HepG2 (cell line): ENCODE data around the gene ADAMTS4. TPM values are rescaled to one million over a fixed set of nuclear protein-coding genes. Genes with fewer than 3 reads are reported as not detected.

Source experiments
- ELF3 ChIP-seq: IDR thresholded peaks from 2 replicates; pipeline ENCODE4 v1.6.1; 2016; ENCODE audit warnings: missing genetic modification reagents, missing compliant biosample characterization
- HHEX ChIP-seq: IDR thresholded peaks from 2 replicates; pipeline ENCODE4 v1.6.1; 2016; ENCODE audit warnings: control low read depth
- LCORL ChIP-seq, 2 experiments: fragments of 450-650 bp in 1 of 2; sonication (generic) in 1 of 2; formaldehyde crosslinking in 1 of 2; IDR thresholded peaks; 2 replicates each; pipeline versions ENCODE4 v1.5.0 to v1.6.1; 2017 to 2020; ENCODE audit warnings: antibody characterized with exemption in 1 of 2, missing genetic modification reagents in 1 of 2
- MXI1 ChIP-seq: IDR thresholded peaks from 3 replicates; pipeline ENCODE4 v1.6.1; 2012; ENCODE audit warnings: low read depth, low read length, inconsistent platforms, borderline replicate concordance
- PAWR ChIP-seq: sonication (generic); formaldehyde crosslinking; IDR thresholded peaks from 2 replicates; pipeline ENCODE4 v1.4.0; 2020; ENCODE audit warnings: missing genetic modification reagents, mild to moderate bottlenecking, borderline replicate concordance
- PLRG1 ChIP-seq: fragments of 450-650 bp; conservative IDR thresholded peaks from 2 replicates; pipeline ENCODE4 v1.6.1; 2016
- SIX1 ChIP-seq: sonication (generic); formaldehyde crosslinking; IDR thresholded peaks from 2 replicates; pipeline ENCODE4 v1.4.0; 2020; ENCODE audit warnings: missing genetic modification reagents, borderline replicate concordance
- TRIM24 ChIP-seq: sonication (generic); formaldehyde crosslinking; IDR thresholded peaks from 2 replicates; pipeline ENCODE4 v1.8.0; 2022; ENCODE audit warnings: mild to moderate bottlenecking, missing genetic modification reagents
- ZNF12 ChIP-seq: sonication (generic); formaldehyde crosslinking; IDR thresholded peaks from 2 replicates; pipeline ENCODE4 v1.5.0; 2020; ENCODE audit warnings: missing genetic modification reagents
- ZNF7 ChIP-seq: IDR thresholded peaks from 2 replicates; pipeline ENCODE4 v1.6.1; 2016; ENCODE audit warnings: missing biosample characterization, missing genetic modification reagents
- polyA plus RNA-seq, 8 experiments: library from polyadenylated mRNA; depleted of rRNA in 3 of 8; stranded (reverse) in 7 of 8; unstranded in 1 of 8; fragments of >200 nt; fragmentation: Illumina TruSeq in 4 of 8; extraction: Trizol in 4 of 8; gene quantifications; 2 replicates each; pipeline versions ENCODE4 v1.2.1 to v1.2.3, GENCODE V29; 2011 to 2016; ENCODE audit warnings: low read depth in 4 of 8, missing spikeins in 1 of 8, mixed read lengths in 1 of 8; ENCODE audit not compliant: insufficient read depth in 1 of 8
- total RNA-seq, 5 experiments: library from RNA; depleted of rRNA; stranded (reverse); fragments of >200 nt; fragmentation: Illumina TruSeq; extraction: Trizol; gene quantifications; 2 replicates each; pipeline ENCODE4 v1.2.3, GENCODE V29; 2016; ENCODE audit warnings: low read depth in 1 of 5
- TF ChIP-seq, protein P1 (sequence below), 2 experiments: fragments of 450-650 bp in 1 of 2; sonication (generic) in 1 of 2; formaldehyde crosslinking in 1 of 2; IDR thresholded peaks; 2 replicates each; pipeline versions ENCODE4 v1.6.1 to v1.8.0; 2016 to 2022; ENCODE audit warnings: antibody characterized with exemption in 1 of 2, mild to moderate bottlenecking in 1 of 2, missing genetic modification reagents in 1 of 2
- TF ChIP-seq, protein P2 (sequence below): sonication (generic); formaldehyde crosslinking; IDR thresholded peaks from 2 replicates; pipeline ENCODE4 v1.5.1; 2020; ENCODE audit warnings: mild to moderate bottlenecking, missing genetic modification reagents, moderate library complexity
- TF ChIP-seq, protein P3 (sequence below): sonication (generic); formaldehyde crosslinking; IDR thresholded peaks from 2 replicates; pipeline ENCODE4 v1.4.0; 2020; ENCODE audit warnings: low read depth, mild to moderate bottlenecking, missing genetic modification reagents

The ADAMTS4 gene
- total and polyA plus RNA-seq, 2 of the 13 experiments (the other 11 are each of a cell fraction or from before 2014, with no cell fraction given) = 0.51 to 1.7 TPM

DNA sequence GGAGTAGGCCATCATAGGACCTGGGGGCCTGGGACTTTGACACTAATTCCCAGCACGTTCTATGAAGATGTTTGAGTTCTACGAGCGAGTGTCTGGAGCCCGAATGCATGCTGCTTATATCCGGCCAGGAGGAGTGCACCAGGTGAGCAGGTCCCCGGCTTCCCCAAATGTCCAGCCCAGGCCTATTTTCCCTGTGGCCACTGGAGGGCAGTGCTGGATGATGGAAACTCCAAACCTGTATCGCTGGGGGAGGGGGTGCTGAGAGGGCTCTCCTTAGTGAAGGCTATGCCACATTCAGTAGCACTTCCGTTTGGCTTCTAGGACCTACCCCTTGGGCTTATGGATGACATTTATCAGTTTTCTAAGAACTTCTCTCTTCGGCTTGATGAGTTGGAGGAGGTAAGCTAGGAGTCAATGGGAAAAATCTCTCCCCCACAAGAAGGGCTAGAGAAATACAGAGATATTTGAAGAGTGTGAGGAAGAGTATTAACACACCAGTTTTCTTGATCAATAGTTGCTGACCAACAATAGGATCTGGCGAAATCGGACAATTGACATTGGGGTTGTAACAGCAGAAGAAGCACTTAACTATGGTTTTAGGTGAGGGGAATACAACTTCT is 11.0 kb upstream of the ADAMTS4 start (continued):
- TF ChIP-seq, protein P1, sequence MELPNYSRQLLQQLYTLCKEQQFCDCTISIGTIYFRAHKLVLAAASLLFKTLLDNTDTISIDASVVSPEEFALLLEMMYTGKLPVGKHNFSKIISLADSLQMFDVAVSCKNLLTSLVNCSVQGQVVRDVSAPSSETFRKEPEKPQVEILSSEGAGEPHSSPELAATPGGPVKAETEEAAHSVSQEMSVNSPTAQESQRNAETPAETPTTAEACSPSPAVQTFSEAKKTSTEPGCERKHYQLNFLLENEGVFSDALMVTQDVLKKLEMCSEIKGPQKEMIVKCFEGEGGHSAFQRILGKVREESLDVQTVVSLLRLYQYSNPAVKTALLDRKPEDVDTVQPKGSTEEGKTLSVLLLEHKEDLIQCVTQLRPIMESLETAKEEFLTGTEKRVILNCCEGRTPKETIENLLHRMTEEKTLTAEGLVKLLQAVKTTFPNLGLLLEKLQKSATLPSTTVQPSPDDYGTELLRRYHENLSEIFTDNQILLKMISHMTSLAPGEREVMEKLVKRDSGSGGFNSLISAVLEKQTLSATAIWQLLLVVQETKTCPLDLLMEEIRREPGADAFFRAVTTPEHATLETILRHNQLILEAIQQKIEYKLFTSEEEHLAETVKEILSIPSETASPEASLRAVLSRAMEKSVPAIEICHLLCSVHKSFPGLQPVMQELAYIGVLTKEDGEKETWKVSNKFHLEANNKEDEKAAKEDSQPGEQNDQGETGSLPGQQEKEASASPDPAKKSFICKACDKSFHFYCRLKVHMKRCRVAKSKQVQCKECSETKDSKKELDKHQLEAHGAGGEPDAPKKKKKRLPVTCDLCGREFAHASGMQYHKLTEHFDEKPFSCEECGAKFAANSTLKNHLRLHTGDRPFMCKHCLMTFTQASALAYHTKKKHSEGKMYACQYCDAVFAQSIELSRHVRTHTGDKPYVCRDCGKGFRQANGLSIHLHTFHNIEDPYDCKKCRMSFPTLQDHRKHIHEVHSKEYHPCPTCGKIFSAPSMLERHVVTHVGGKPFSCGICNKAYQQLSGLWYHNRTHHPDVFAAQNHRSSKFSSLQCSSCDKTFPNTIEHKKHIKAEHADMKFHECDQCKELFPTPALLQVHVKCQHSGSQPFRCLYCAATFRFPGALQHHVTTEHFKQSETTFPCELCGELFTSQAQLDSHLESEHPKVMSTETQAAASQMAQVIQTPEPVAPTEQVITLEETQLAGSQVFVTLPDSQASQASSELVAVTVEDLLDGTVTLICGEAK (IDR thresholded peaks at IDR 0.05) = no peak
- TF ChIP-seq, protein P1 (CRISPR knock-in tag; IDR thresholded peaks at IDR 0.05) = no peak
- TF ChIP-seq ELF3 (CRISPR knock-in tag) = peak; percentile 69; the same call in 1 of the 2 replicates
- no peak for TF ChIP-seq PAWR (CRISPR knock-in tag)
- TF ChIP-seq MXI1 = 0 out of 3 replicates have a peak, but pooled peaks have one; percentile 43
- no peak for TF ChIP-seq ZNF7
- no peak for TF ChIP-seq PLRG1
- no peak for TF ChIP-seq TRIM24 (CRISPR knock-in tag)
- TF ChIP-seq, protein P2, sequence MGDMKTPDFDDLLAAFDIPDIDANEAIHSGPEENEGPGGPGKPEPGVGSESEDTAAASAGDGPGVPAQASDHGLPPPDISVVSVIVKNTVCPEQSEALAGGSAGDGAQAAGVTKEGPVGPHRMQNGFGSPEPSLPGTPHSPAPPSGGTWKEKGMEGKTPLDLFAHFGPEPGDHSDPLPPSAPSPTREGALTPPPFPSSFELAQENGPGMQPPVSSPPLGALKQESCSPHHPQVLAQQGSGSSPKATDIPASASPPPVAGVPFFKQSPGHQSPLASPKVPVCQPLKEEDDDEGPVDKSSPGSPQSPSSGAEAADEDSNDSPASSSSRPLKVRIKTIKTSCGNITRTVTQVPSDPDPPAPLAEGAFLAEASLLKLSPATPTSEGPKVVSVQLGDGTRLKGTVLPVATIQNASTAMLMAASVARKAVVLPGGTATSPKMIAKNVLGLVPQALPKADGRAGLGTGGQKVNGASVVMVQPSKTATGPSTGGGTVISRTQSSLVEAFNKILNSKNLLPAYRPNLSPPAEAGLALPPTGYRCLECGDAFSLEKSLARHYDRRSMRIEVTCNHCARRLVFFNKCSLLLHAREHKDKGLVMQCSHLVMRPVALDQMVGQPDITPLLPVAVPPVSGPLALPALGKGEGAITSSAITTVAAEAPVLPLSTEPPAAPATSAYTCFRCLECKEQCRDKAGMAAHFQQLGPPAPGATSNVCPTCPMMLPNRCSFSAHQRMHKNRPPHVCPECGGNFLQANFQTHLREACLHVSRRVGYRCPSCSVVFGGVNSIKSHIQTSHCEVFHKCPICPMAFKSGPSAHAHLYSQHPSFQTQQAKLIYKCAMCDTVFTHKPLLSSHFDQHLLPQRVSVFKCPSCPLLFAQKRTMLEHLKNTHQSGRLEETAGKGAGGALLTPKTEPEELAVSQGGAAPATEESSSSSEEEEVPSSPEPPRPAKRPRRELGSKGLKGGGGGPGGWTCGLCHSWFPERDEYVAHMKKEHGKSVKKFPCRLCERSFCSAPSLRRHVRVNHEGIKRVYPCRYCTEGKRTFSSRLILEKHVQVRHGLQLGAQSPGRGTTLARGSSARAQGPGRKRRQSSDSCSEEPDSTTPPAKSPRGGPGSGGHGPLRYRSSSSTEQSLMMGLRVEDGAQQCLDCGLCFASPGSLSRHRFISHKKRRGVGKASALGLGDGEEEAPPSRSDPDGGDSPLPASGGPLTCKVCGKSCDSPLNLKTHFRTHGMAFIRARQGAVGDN = peak; percentile 54
- no peak for TF ChIP-seq HHEX (CRISPR knock-in tag)
- TF ChIP-seq, protein P3, sequence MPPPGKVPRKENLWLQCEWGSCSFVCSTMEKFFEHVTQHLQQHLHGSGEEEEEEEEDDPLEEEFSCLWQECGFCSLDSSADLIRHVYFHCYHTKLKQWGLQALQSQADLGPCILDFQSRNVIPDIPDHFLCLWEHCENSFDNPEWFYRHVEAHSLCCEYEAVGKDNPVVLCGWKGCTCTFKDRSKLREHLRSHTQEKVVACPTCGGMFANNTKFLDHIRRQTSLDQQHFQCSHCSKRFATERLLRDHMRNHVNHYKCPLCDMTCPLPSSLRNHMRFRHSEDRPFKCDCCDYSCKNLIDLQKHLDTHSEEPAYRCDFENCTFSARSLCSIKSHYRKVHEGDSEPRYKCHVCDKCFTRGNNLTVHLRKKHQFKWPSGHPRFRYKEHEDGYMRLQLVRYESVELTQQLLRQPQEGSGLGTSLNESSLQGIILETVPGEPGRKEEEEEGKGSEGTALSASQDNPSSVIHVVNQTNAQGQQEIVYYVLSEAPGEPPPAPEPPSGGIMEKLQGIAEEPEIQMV (CRISPR knock-in tag) = no peak
- 0 out of 2 replicates have a peak, but pooled peaks have one; percentile 27 for TF ChIP-seq SIX1
- TF ChIP-seq LCORL (IDR thresholded peaks at IDR 0.05) = no peak
- TF ChIP-seq LCORL (CRISPR knock-in tag; IDR thresholded peaks at IDR 0.05) = peak; percentile 42; the same call in 1 of the 2 replicates
- TF ChIP-seq ZNF12 (CRISPR knock-in tag) = peak; percentile 31; the same call in 1 of the 2 replicates
